ENCODE data around the gene LRRC72. TPM values are rescaled to one million over a fixed set of nuclear protein-coding genes. Genes with fewer than 3 reads are reported as not detected.

The LRRC72 gene
- total and polyA plus RNA-seq, 8 donors = not detected

GRCh38 chr7:16563281-16564022 is 36.8 kb downstream of the LRRC72 start:
- ATAC-seq (no peak), DNase-seq (no peak)
- no peaks in the 10 kb centered on the region for H3K27me3 ChIP-seq
- H3K9me3 ChIP-seq = no peaks in the 10 kb centered on the region
- no peak overlapping the region for H3K27ac ChIP-seq
- no peak for TF ChIP-seq CTCF (IDR thresholded peaks at IDR 0.05)
- peak overlapping the region in 1 of 2 donors; percentile 15 for H3K4me3 ChIP-seq
- intact Hi-C loops (cut with DNase I) = loop anchor here in 1 of 2 donors (10.0 kb wide), 1 partner anchor 489 kb away; no protein-coding TSS in a partner anchor
- no peaks in the 10 kb centered on the region for H3K36me3 ChIP-seq
- no peaks in the 10 kb centered on the region for H3K4me1 ChIP-seq

- Histone ChIP-seq H3K27ac (no peak overlapping the region), H3K4me3 (no peak overlapping the region), H3K36me3 (no peaks in the 10 kb centered on the region), H3K4me1 (no peaks in the 10 kb centered on the region), H3K9me3 (no peaks in the 10 kb centered on the region), H3K27me3 (no peaks in the 10 kb centered on the region)
- ATAC-seq (no peak), DNase-seq (no peak)
- TF ChIP-seq CTCF (IDR thresholded peaks at IDR 0.05) = no peak
- intact Hi-C loops (cut with DNase I) = loop anchor here in 1 of 2 donors (10.0 kb wide), 1 partner anchor 489 kb away; no protein-coding TSS in a partner anchor
Observed at GRCh38 chr7:16564023-16564380, 37.4 kb downstream of the LRRC72 start.

GRCh38 chr7:16564909-16565426 is 38.3 kb downstream of the LRRC72 start:
- DNase-seq = peak in 2 of 4 donors; percentile 37 to 62
- Histone ChIP-seq H3K9me3 (no peaks in the 10 kb centered on the region), H3K27me3 (no peaks in the 10 kb centered on the region), H3K4me3 (no peak overlapping the region), H3K27ac (no peak overlapping the region), H3K36me3 (no peaks in the 10 kb centered on the region), H3K4me1 (no peaks in the 10 kb centered on the region)
- intact Hi-C loops (cut with DNase I) = loop anchor here in 1 of 2 donors (10.0 kb wide), 1 partner anchor 490 kb away; no protein-coding TSS in a partner anchor
- TF ChIP-seq CTCF (IDR thresholded peaks at IDR 0.05) = peak; percentile 59 to 65
- ATAC-seq = peak; percentile 87

- TF ChIP-seq CTCF (IDR thresholded peaks at IDR 0.05) = no peak
- Histone ChIP-seq H3K27ac (no peak overlapping the region), H3K27me3 (no peaks in the 10 kb centered on the region), H3K4me3 (no peak overlapping the region), H3K4me1 (no peaks in the 10 kb centered on the region), H3K36me3 (no peaks in the 10 kb centered on the region), H3K9me3 (no peaks in the 10 kb centered on the region)
- ATAC-seq = no peak
- intact Hi-C loops (cut with DNase I) = no loop called here
- DNase-seq = no peak
Observed at GRCh38 chr7:16571941-16572340, 45.3 kb downstream of the LRRC72 start.

- H3K9me3 ChIP-seq = no peaks in the 10 kb centered on the region
- intact Hi-C loops (cut with DNase I) = no loop called here
- H3K36me3 ChIP-seq = no peaks in the 10 kb centered on the region
- no peak for TF ChIP-seq CTCF (IDR thresholded peaks at IDR 0.05)
- no peaks in the 10 kb centered on the region for H3K27me3 ChIP-seq
- H3K4me3 ChIP-seq = no peak overlapping the region
- no peak overlapping the region for H3K27ac ChIP-seq
- DNase-seq (no peak), ATAC-seq (no peak)
- no peaks in the 10 kb centered on the region for H3K4me1 ChIP-seq
Observed at GRCh38 chr7:16579216-16579615, 52.6 kb downstream of the LRRC72 start.

Measured in left lung (tissue), 10 donors.